NOMO-1 (cell line): ENCODE results near the gene HYDIN.
A peak's percentile ranks its signal among the peaks of the same experiment; 100 is the strongest.

ENCODE experiments used
- DNase-seq, 2 experiments: peaks; one replicate each; lab custom pipeline; 2025; ENCODE audit not compliant: unreplicated experiment in 2 of 2; lab: John Stamatoyannopoulos, UW

Gene HYDIN

DNA sequence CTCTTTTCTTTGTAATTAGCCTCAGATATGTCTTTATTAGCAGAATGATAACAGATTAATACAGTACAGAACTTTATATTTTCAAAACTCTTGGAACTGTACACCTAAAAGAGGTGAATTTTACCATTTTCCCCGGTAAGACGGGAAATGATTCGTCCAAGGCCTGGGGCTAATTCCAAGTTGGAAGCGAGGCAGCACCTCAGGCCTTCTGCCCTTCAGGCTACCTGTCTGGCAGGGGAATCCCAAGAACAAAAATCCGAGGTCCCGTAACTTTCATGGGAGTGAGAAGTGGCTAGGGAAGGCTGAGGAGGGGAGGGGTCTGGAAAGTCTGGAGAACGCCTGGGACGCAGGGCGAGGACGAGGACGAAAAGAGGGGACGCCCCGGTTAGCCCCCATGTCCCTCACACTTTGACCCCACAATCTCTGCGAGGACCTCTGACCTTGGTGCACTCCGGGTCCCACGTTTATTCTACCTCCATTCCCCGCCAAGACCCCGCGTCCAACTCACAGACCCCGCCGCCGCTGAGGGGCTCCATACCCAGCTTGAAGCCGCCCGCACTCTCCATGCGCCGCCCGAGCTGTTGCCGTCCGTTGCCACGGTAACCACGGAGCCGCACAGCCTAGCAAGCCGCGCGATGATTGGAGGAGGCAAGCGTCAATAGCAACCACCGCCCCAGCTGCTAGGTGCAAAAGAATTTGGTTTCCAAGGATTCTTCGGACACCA, at the start of gene HYDIN:
HYDIN (minus strand) TSS at position 601 of the 724 bp plus-strand sequence. CDS start 43,827 bp downstream, outside the sequence.
- DNase-seq, result no peak

DNA sequence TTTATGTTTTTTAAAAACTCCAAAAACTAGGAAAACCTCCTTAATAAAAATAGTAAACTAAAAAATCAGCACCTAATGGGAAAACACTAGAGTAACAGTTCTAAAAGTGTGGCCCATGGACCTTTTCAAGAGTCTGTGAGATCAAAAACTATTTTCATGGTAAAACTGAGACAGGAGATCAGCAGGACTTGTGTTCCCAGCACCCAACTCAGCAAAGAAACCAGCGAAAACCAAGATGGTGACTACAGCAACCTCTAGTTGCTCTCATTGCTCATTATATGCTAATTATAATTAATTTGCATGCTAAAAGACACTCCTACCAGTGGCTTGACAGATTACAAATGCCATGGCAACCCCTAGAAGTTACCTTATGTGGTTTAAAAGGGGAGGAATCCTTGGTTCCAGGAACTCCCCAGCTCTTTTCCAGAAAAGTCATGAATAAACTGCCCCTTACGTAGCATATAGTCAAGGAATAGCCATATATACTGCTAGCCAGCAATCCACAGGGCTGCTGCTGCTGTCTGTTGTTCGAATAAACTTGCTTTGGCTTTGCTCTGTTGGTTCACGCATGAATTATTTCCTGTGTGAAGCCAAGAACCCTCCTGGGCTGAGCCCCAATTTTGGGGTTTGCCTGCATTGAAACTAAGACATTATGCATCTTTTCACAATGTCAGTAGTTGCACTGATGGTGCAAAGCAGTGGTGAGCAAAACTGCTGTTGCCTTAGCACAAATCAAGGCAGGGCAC, 46.2 kb upstream of the HYDIN start:
- no peak for DNase-seq

DNA sequence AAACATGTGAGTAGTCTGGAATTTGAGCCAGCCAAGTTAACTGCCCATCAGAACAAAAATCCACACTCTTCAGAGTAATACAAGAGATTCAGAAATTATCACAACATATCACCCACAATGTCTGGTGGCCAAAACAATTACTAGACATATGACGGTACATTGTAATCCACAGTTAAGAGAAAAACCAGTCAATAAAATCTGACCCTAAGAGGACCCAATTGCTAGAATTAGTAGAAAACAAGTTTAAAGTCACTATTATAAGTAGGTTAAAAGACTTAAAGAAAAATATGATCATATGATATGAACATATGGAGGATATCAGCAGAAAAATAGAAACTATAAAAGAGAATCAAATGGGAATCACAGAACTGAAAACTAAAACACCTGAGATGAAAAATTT, 42.9 kb upstream of the HYDIN start:
- no peak for DNase-seq

DNA sequence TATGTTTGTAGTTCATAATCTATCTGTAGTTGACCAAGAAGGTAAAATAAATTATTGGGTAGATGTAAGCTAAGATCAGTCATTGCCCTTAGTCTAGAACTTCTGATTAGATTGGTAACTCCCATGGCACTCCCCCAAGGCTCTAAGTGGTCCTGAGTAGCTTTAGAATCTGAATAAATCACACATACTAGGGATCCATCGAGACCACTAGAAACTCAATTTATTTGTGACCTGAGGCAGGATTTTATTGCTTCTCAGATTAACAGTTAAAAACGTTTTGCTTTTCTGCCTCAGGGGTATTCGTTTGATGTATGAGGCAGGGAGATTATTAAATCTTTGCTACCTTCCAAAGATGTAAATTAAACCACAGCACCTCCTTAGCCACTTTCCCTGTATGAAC, 33.8 kb upstream of the HYDIN start:
- DNase-seq, result no peak

DNA sequence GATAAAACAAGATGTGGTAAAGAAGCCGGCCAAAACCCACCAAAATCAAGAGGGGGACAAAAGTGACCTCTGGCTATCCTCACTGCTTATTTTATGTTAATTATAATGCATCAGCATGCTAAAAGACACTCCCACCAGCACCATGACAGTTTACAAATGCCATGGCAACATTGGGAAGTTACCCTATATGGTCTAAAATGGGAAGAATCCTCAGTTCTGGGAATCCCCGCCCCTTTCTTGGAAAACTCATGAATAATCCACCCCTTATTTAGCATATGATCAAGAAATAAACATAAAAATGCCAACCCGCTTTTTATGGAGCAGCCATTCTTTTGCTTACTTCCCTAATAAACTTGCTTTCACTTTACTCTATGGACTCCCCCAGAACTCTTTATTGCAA, 33.1 kb upstream of the HYDIN start:
- DNase-seq, result no peak

DNA sequence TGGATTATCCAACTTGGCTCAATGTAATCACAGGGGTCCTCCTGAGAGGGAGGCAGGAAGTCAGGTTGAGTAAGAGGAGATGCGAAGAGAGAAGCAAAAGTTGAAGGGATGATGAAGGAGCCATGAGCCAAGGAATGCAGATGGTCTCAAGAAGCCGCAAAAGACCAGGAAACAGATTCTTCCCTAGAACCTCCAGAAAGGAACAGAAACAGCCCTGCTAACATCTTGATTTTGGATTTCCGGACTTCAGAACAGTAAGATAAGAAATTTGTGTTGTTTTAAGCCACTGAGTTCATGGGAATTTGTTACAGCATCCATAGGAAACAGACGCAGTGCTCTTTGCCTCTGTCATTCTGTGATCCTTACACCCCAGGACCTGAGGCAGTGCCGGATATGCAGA, 31.9 kb upstream of the HYDIN start:
- DNase-seq, result no peak

DNA sequence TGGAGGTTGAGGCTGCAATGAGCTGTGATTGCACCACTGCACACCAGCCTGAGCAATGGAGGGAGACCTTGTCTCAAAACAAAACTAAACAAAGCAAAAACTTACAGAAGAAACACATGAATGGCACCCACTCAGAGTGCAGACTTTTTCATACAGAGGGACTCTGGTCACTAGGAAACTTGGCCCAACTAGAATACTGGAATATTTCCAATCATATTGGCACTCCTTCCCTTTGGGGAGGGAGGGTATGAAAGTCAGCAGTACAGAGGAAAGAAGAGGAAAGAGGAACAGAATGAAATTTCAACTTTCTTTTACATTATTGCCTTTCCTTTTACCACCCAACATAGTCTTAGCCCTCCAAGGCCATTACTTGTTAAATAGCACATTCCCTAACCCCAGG, 30.5 kb upstream of the HYDIN start:
- no peak for DNase-seq

DNA sequence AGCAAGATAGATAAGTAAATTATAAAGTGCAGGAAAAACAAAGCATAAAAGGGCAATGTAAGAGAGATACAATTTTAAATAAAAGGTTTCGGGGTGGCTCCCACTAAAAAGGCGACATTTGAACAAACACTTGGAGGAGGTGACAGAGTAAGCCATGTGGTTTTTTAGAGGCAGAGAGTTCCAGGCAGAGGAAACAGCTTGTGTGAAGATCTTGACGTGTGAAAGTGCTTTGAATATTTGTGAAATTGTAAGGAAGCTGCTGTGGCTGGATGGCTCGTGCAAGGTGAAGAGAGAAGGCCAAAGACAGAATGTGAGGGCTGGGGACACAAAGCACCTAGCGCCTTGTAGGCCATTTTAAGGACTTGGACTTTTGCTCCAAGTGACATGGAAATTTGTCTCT, 28.6 kb upstream of the HYDIN start:
- DNase-seq, result no peak

DNA sequence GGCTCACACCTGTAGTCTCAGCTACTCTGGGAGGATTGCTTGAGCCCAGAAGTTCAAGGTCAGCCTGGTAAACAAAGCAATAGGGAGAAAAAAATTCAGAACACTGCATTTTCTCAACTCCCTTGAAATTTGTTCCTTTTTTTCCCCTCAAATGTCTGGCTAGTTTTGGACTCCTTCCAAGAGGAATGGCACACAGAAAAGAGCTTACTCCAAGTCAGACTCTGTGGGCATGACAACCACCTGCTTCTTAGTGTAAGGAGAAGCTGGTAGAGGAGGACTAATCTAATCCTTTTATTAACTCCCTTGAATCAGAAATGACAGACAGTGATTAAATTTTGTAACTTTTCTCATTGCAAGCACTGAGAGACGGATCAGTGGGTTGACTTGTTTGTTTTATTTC, 27.9 kb upstream of the HYDIN start:
- DNase-seq, result no peak

DNA sequence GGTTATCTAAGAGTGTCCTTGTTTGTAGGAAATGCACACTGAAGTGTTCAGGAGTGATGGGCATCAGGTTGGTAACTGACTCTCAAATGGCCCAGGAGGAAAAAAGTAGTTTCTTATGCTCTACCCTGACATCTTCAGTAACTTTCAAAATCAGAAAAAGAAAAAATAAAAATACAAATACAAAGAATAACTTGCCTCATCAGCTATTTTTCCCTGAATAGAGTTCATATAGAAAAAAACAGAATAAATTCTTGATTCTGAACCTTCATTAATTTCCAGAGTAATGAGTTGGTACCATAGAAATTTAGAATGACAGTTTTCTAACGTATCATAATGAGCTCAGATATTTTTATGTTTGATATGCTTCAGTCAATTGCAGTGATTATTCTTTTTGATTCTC, 27.2 kb upstream of the HYDIN start:
- DNase-seq, result no peak

DNA sequence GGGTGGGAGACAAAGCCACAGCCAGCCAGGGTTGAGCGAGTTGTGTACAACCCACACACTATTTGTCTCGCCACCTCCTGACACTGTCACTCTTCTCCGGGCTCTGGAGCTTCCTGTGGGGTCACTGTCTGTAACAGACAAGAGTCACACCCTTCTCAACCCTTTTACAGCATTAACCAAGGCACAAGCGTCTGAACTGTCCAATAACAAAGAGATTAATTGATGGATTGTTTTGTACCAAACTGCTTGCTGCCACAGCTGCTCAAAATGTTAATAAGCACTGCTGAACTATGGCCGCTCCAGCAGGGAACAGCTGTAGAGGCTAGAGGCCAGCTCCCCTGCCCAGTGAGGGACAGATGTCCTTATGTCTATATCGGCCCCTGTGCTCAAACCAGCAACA, 25.2 kb upstream of the HYDIN start:
- DNase-seq, result no peak

DNA sequence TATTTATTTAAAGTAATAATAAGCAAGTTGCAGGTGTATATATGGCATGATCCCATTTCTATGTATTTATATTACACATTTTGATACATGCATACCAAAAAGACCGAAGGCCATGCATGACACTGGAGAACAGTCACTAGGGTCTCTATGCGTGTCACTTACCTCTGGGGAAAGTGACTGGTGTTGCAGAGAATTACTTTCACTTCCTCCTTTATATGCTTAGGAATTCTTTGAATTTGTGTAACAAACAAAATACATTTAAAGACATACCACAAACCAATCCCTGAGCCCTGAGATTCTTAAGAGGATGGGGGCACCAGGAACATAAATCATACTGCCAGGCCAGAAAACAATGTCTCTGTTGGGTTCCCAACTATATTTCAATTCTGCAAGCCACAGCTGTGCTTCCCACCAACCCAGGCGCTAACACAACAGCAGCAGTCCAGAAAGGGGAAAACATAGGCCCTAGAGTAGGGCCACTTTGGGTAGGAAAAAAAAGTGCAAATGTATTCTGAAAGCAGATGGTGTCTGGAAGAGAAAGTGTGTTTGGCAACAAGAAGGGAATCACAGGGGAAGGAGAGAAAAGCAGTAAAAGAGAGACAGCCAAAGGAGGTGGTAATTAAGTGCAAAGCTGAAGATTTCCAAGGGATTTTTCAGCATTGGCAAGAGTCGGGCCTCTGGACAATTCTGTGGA, 24.5 kb upstream of the HYDIN start:
- DNase-seq, result peak; percentile 39 to 78

DNA sequence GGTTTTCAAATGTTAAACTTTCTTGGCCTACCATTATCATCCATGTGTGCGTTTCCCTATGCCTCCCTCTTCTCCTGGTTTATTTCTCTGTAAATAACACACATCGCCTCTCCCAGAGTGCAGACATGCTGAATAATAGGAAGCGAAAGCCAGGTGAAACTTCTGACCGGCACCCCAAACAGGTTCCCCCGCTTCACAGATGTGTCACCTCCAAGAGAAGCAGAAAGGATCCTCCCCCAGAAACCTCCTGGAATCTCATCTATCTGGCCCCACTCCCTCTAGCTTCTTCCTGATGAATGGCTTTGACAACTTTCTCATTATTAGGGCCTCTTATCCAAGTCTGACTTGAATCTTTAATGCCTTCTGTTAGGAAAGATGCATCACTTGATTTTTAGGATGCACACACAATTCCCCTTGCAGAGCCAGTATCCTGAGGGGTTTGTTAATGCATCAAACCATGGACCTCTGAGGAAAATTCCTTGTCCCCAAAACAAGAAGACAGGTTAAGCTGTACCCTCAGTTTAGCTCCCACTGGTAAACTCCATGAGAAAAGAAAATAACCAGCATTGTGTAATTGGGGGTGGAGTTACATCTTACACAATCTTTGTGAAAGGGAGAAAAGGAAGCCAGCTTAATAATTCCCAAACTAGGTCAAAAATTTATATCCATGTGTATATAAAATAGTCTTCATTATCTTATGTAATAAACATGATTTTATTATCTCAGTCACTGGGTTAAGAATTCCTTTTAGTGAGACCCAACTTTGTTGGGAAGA, 20.1 kb upstream of the HYDIN start:
- DNase-seq, result peak in 1 of 2 experiments; percentile 12

DNA sequence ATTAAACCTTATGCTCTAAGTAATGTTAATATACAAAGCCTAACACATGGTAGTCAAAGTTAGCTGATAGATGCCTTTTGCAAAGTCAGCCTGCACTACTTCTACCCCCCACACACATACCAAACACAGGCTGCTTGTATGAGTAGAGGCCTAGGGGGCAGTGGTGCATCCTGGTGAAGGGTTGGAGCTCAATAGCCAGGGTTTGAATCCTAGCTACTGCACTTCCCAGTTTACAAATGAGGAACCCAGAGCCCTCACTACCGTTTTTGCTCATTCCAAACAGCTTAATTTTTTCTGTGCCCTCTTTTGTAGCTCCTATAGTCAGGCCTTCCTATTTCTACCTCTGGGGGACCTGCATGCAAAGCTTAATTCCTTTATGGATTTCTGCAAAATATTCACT, 18.9 kb upstream of the HYDIN start:
- peak; percentile 20 to 31 for DNase-seq

DNA sequence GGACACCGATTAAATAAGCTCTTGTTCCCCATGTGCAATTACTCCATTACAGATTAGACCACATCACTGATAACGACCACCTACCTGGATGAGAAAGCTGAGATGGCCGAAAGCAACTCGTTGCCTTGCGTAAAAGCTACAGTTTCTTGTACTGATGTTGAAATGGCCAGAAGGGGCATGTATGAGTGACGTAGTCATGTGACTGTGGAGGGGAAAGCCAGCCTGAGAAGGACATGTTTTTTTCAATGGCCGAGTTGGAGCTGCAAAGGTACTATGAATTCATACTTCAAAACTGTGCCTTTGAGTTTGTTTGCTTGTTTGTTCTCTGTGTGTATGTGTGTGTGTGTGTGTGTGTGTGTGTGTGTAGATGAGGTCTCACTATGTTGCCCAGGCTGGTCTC, 17.0 kb upstream of the HYDIN start:
- DNase-seq, result no peak

DNA sequence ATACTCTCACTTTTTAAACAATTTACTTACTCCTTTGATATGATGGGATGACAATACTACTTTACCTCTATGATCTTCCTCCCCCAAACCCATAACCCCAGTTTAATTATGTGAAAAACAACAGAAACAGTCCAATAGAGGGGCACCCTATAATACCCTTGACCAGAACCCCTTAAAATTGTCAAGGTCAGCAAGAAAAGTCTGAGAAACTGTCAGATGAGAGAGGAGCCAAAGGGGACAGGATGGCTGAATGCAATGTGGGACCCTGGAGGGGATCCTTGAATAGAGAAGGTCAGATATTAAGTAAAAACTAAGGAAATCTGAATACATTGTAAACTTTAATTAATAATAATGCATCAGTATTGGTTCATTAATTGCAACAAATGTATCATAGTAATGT, 15.8 kb upstream of the HYDIN start:
- no peak for DNase-seq

DNA sequence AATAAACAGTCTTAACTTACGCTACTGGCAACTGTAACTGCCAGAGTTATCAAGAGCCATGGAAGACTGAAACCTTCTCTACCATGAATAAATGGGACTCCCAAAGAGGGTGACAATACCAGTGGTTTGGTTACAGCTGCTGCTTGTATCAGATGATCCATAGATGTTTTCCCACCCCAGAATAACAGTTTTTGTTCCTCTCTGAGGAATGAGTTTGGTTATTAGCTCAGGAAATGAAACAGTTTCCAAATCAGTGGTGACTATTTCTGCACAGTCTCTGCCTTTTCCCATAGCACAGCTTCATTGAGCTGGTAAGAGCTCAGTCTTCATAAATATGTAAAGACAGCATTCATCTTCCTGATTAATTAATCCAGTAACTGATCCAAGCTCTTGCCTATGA, 14.0 kb upstream of the HYDIN start:
- no peak for DNase-seq

DNA sequence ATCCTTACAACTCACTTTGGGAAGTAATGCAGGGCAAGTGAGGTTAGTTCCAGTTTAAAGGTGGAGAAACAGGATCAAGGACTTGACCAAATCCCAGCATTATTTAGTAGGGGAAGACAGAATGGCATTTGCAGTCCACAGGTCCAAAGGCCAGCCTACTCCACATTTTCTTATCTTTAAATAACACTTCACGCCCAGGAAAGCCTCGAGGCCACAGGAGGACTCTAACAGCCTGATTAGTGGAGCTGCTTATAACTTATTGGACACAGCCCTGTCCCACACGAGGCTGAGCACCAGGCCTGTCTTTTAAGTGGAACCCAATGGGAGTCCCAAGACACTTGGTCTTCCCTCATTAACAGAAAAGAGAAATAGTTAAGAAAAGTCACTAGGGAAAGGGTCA, 12.1 kb upstream of the HYDIN start:
- DNase-seq, result no peak

DNA sequence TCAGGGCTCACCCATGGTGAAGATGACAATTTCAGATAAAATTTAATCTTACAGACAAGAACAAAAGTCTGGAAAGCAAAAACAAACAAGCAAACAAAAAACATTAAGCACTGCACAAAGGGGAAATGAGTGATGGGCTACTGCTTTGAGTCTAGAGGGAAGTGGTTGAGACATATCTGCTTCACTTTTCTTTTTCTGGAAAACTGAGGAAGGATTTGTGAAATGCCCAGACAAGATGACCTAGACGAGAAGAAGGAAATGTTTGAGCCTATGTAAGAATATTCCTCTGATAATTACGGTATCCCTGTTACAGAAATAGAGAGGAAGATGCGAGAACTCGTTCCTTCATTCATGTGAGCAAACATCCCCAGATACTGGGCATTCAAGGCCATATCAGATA, 11.5 kb upstream of the HYDIN start:
- no peak for DNase-seq

DNA sequence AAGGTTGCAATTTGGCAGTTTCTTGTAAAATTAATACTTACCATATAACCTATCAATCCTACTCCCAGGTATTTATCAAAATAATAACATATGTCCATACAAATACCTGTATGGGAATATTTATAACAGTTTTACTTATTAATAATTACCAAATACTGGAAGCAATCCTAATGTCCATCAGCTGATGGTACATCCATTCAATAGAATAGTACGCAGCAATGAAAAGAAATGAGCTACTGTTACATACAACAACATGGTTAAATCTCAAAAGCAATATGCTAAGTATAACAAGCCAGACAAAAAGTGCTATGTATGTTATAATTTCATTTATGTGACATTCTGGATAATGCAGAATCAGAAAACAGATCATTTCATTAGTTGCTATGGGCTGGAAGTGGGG, 1.2 kb downstream of the HYDIN start:
- no peak for DNase-seq
